Mucosa of stomach (tissue), 1 donor: ENCODE measurements around the gene CHD1.

Experiments used
- H3K27me3 ChIP-seq: one replicate; pipeline ENCODE4 v1.7.0; 2013; ENCODE audit warnings: mild to moderate bottlenecking, low read length; ENCODE audit not compliant: control insufficient read depth, insufficient read depth
- H3K36me3 ChIP-seq: one replicate; pipeline ENCODE4 v1.7.0; 2013; ENCODE audit warnings: low read length; ENCODE audit not compliant: control insufficient read depth, insufficient read depth
- H3K4me1 ChIP-seq: one replicate; pipeline ENCODE4 v1.7.0; 2013; ENCODE audit warnings: mild to moderate bottlenecking, low read length; ENCODE audit not compliant: control insufficient read depth, insufficient read depth
- H3K4me3 ChIP-seq: one replicate; pipeline ENCODE4 v1.7.0; 2013; ENCODE audit warnings: low read length
- H3K9ac ChIP-seq: one replicate; pipeline ENCODE4 v1.7.0; 2013; ENCODE audit warnings: mild to moderate bottlenecking, low read length, moderate library complexity
- H3K9me3 ChIP-seq: one replicate; pipeline ENCODE4 v1.7.0; 2013; ENCODE audit warnings: mild to moderate bottlenecking, low read length, moderate library complexity; ENCODE audit not compliant: control insufficient read depth
- donor health status: Pancreatic carcinoma.

Gene CHD1

GRCh38 chr5:98928873-98929709 is at the start of gene CHD1:
Gene CHD1 (minus strand): TSS chr5:98929007. CDS start chr5:98926386, 2,621 bp downstream.
- H3K4me1 ChIP-seq, result no peaks in the 10 kb centered on the region
- H3K9me3 ChIP-seq, result no peaks in the 10 kb centered on the region
- no peaks in the 10 kb centered on the region for H3K36me3 ChIP-seq
- peak within 1 kb of the TSS; percentile 95 for H3K4me3 ChIP-seq
- peak within 1 kb of the TSS; percentile 100 for H3K9ac ChIP-seq
- H3K27me3 ChIP-seq, result no peaks in the 10 kb centered on the region

GRCh38 chr5:98978528-98978927 is 49.7 kb upstream of the CHD1 start:
- H3K27me3 ChIP-seq, result no peaks in the 10 kb centered on the region
- no peaks in the 10 kb centered on the region for H3K36me3 ChIP-seq
- H3K4me3 ChIP-seq, result no peak overlapping the region
- peaks cover 26% of the 10 kb centered on the region for H3K4me1 ChIP-seq
- H3K9ac ChIP-seq, result no peak overlapping the region
- H3K9me3 ChIP-seq, result no peaks in the 10 kb centered on the region

GRCh38 chr5:98977723-98978122 is 48.9 kb upstream of the CHD1 start:
- H3K36me3 ChIP-seq, result no peaks in the 10 kb centered on the region
- peak overlapping the region; percentile 15 for H3K4me3 ChIP-seq
- H3K9ac ChIP-seq, result peak overlapping the region; percentile 33
- no peaks in the 10 kb centered on the region for H3K9me3 ChIP-seq
- peaks cover 26% of the 10 kb centered on the region for H3K4me1 ChIP-seq
- H3K27me3 ChIP-seq, result no peaks in the 10 kb centered on the region

DNA sequence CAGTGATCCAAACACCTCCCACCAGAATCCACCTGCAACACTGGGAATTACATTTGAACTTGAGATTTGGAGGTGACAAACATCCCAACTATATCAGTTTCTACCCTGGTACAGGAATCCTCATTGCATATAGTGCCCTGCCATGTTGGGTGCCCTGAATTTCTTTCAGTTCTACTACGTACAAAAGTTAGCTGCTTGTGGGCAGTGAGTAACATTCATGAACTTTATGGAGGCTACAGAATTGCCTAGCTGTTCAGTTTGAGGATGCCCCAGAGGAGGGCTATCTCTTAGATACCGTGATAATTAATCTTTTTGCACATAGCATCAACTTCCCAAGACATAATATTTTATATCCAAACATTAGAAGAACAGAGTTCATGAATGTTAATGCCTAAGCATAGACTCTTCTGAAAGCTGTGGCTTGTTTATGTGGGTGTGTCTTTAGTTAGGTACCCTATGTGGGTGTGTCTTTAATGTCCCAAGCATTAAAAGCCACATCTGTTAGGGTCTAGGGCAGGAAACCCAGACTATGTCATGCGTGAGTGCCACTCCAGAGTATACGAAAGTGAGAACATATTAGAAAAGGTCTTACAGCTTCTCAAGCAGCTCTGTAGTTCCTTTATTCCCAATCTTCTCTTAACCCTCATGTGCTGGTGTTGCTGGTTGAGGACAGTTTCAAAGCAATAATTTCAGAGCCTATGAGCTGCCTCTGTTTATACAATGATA is 47.0 kb upstream of the CHD1 start:
- no peaks in the 10 kb centered on the region for H3K27me3 ChIP-seq
- H3K9me3 ChIP-seq, result no peaks in the 10 kb centered on the region
- H3K4me1 ChIP-seq, result peaks cover 29% of the 10 kb centered on the region
- no peak overlapping the region for H3K9ac ChIP-seq
- no peaks in the 10 kb centered on the region for H3K36me3 ChIP-seq
- H3K4me3 ChIP-seq, result no peak overlapping the region

DNA sequence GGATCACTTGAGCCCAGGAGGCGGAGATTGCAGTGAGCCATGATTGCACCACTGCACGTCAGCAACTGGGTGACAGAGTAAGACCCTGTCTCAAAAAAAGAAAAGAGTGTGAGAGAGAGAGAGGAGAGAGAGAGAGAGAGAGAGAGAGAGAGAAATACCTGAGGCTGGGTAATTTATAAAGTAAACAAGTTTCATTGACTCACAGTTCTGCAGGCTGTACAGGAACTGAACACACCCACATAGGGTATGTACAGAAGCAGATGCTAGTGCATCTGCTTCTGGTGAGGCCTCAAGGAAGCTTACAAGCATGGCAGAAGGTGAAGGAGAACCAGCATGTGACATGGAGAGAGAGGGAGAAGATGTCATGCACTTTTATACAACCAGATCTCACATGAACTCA is 46.4 kb upstream of the CHD1 start:
- no peak overlapping the region for H3K4me3 ChIP-seq
- H3K9ac ChIP-seq, result no peak overlapping the region
- H3K27me3 ChIP-seq, result no peaks in the 10 kb centered on the region
- H3K9me3 ChIP-seq, result no peaks in the 10 kb centered on the region
- peaks cover 32% of the 10 kb centered on the region for H3K4me1 ChIP-seq
- no peaks in the 10 kb centered on the region for H3K36me3 ChIP-seq

DNA sequence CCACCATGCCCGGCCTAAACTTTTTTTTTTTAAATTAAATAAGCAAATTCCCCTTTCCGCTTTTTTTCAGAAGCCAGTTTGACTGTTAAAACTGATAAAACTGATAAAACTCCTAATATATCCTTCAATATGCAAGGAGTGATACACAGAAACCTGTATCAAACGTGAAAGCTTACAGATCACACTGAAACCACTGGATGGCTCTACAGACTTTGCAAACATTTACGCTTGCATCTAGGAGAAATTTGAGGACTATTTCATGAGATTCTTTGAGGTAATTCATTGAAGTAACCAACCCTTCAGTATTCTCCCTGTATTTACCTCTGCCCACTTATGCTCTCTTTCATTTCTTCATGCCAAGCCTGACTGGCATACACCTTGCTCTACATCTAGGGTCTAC is 40.6 kb upstream of the CHD1 start:
- Histone ChIP-seq H3K27me3 (no peaks in the 10 kb centered on the region), H3K9ac (no peak overlapping the region), H3K36me3 (no peaks in the 10 kb centered on the region), H3K4me3 (no peak overlapping the region), H3K4me1 (peaks cover 11% of the 10 kb centered on the region), H3K9me3 (no peaks in the 10 kb centered on the region)

GRCh38 chr5:98968056-98968564 is 39.3 kb upstream of the CHD1 start:
- peaks cover 11% of the 10 kb centered on the region for H3K4me1 ChIP-seq
- H3K36me3 ChIP-seq, result no peaks in the 10 kb centered on the region
- H3K9ac ChIP-seq, result no peak overlapping the region
- H3K4me3 ChIP-seq, result no peak overlapping the region
- H3K27me3 ChIP-seq, result no peaks in the 10 kb centered on the region
- no peaks in the 10 kb centered on the region for H3K9me3 ChIP-seq

DNA sequence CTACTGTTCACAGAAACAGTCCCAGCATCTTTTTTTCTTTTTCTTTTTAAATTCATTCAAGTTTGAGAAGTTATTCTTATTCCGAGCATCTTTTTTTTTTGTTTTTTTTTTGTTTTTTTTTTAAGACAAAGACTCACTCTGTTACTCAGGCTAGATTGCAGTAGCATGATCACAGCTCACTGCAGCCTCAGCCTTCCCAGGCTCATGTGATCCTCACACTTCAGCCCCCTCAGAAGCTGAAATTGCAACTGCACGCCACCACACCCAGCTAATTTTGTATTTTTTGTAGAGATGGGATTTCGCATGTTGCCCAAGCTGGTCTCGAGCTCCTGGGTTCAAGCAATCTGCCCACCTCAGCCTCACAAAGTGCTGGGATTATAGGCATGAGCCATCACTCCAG is 36.4 kb upstream of the CHD1 start:
- no peaks in the 10 kb centered on the region for H3K9me3 ChIP-seq
- no peak overlapping the region for H3K9ac ChIP-seq
- no peaks in the 10 kb centered on the region for H3K36me3 ChIP-seq
- H3K4me1 ChIP-seq, result peaks cover 6% of the 10 kb centered on the region
- no peak overlapping the region for H3K4me3 ChIP-seq
- H3K27me3 ChIP-seq, result no peaks in the 10 kb centered on the region

GRCh38 chr5:98964621-98965020 is 35.8 kb upstream of the CHD1 start:
- Histone ChIP-seq H3K4me1 (peaks cover 2% of the 10 kb centered on the region), H3K9ac (no peak overlapping the region), H3K27me3 (no peaks in the 10 kb centered on the region), H3K9me3 (no peaks in the 10 kb centered on the region), H3K4me3 (no peak overlapping the region), H3K36me3 (no peaks in the 10 kb centered on the region)

- Histone ChIP-seq H3K27me3 (no peaks in the 10 kb centered on the region), H3K9ac (no peak overlapping the region), H3K4me1 (no peaks in the 10 kb centered on the region), H3K9me3 (no peaks in the 10 kb centered on the region), H3K36me3 (no peaks in the 10 kb centered on the region), H3K4me3 (no peak overlapping the region)
Measured at GRCh38 chr5:98963019-98963418, 34.2 kb upstream of the CHD1 start.

GRCh38 chr5:98962587-98962986 is 33.8 kb upstream of the CHD1 start:
- Histone ChIP-seq H3K36me3 (no peaks in the 10 kb centered on the region), H3K9me3 (no peaks in the 10 kb centered on the region), H3K4me1 (no peaks in the 10 kb centered on the region), H3K9ac (no peak overlapping the region), H3K4me3 (no peak overlapping the region), H3K27me3 (no peaks in the 10 kb centered on the region)

DNA sequence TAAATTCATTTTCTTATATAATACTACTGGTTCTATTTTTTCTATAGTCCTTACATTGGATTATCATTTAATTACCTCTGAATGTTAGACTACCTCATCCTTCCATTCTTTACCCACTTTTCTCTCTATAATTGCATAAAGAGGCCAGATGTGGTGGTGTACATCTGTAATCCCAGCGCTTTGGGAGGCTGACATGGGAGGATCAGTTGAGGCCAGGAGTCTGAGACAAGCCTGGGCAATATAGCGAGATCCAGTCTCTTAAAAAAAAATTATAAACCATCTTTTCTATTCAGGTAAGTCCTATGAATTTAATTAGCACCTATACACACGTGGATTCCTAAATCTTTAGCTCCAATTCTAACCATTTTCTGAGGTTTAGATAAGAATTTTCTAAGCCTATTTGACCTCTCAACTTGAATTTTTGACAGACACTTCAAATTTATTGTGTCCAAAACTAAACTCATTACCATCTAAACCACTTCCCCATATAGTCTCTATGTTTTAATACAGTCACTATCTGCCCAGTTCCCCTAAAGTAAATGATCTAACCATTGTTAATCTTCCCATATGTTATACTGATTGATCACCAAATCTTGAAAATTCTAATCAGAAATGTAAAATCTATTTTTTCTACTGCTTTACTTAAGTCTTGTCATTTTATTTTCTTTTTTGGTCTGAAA is 33.0 kb upstream of the CHD1 start:
- Histone ChIP-seq H3K9ac (no peak overlapping the region), H3K4me3 (no peak overlapping the region), H3K36me3 (no peaks in the 10 kb centered on the region), H3K9me3 (no peaks in the 10 kb centered on the region), H3K27me3 (no peaks in the 10 kb centered on the region), H3K4me1 (no peaks in the 10 kb centered on the region)
